Smooth muscle cell (in vitro differentiated cells): ENCODE measurements around the gene ABCD1. TPM values are rescaled to one million over a fixed set of nuclear protein-coding genes. Genes with fewer than 3 reads are reported as not detected.
"Not testable (repeated sequence)": the region's sequence is repeated elsewhere in the genome, so short reads cannot be mapped to it uniquely, and the experiment has no call there.

Experiments
- DNase-seq: peaks from one replicate; lab custom pipeline; 2025; ENCODE audit not compliant: unreplicated experiment; lab: John Stamatoyannopoulos, UW
- H2AFZ ChIP-seq: fragments of 200-600 bp; sonication (generic); 2 replicates; pipeline ENCODE4 v1.6.0; 2016; ENCODE audit warnings: antibody characterized with exemption, low read depth, mild to moderate bottlenecking
- H3F3A ChIP-seq: fragments of 200-600 bp; sonication (generic); 2 replicates; pipeline ENCODE4 v1.6.0; 2017; ENCODE audit warnings: antibody characterized with exemption, low read depth
- H3K27ac ChIP-seq: fragments of 200-600 bp; sonication (generic); 2 replicates; pipeline ENCODE4 v1.5.1; 2016; ENCODE audit warnings: low read depth, mild to moderate bottlenecking
- H3K27me3 ChIP-seq: fragments of 200-600 bp; sonication (generic); 2 replicates; pipeline ENCODE4 v1.6.1; 2016; ENCODE audit warnings: low read depth, mild to moderate bottlenecking
- H3K36me3 ChIP-seq: fragments of 200-600 bp; sonication (generic); 2 replicates; pipeline ENCODE4 v1.5.1; 2016; ENCODE audit warnings: low read depth
- H3K4me1 ChIP-seq: fragments of 200-600 bp; sonication (generic); 2 replicates; pipeline ENCODE4 v1.5.1; 2016; ENCODE audit warnings: low read depth
- H3K4me2 ChIP-seq: fragments of 200-600 bp; sonication (generic); 2 replicates; pipeline ENCODE4 v1.6.0; 2016; ENCODE audit warnings: mild to moderate bottlenecking
- H3K4me3 ChIP-seq: fragments of 200-600 bp; sonication (generic); 2 replicates; pipeline ENCODE4 v1.5.1; 2016; ENCODE audit warnings: mild to moderate bottlenecking
- H3K79me2 ChIP-seq: fragments of 200-600 bp; sonication (generic); 2 replicates; pipeline ENCODE4 v1.6.0; 2016; ENCODE audit warnings: low read depth, mild to moderate bottlenecking
- H3K9ac ChIP-seq: fragments of 200-600 bp; sonication (generic); 2 replicates; pipeline ENCODE4 v1.6.0; 2016; ENCODE audit warnings: low read depth
- H3K9me3 ChIP-seq: fragments of 200-600 bp; sonication (generic); replicated peaks from 2 replicates; pipeline ENCODE4 v1.5.1; 2016; ENCODE audit warnings: low read depth
- H4K20me1 ChIP-seq: fragments of 200-600 bp; sonication (generic); 2 replicates; pipeline ENCODE4 v1.6.0; 2016; ENCODE audit warnings: low read depth
- CTCF ChIP-seq: fragments of 200-600 bp; sonication (generic); IDR thresholded peaks from 2 replicates; pipeline ENCODE4 v1.5.1; 2017; ENCODE audit warnings: borderline replicate concordance, mild to moderate bottlenecking, antibody characterized with exemption; ENCODE audit not compliant: insufficient read depth, poor library complexity, severe bottlenecking
- WGBS: methylation state at CpG from one replicate; pipeline ENCODE4 v1.1.7; 2016; ENCODE audit warnings: low lambda C conversion rate; 5-methylcytosine and 5-hydroxymethylcytosine counted together
- polyA plus RNA-seq: library from polyadenylated mRNA; unstranded; fragments of >200 nt; fragmentation: Nextera tagmentation; extraction: Ambion mirVana; gene quantifications from 2 replicates; pipeline ENCODE4 v1.2.1, GENCODE V29; 2016
- total RNA-seq: library from RNA; depleted of rRNA; stranded (reverse); fragments of >200 nt; gene quantifications from 2 replicates; pipeline ENCODE4 v1.2.3, GENCODE V29; 2014

The ABCD1 gene
- total and polyA plus RNA-seq, 2 experiments from 2014 or later, result 6.2 to 10.9 TPM

GRCh38 chrX:153694687-153695270 is 29.9 kb upstream of the ABCD1 start:
- Histone ChIP-seq H3K4me3 (no peak overlapping the region), H3K27ac (no peak overlapping the region), H3K9ac (no peak overlapping the region), H2AFZ (no peak overlapping the region), H3F3A (no peaks in the 10 kb centered on the region), H3K9me3 (no peaks in the 10 kb centered on the region), H3K27me3 (no peaks in the 10 kb centered on the region), H4K20me1 (peaks cover 21% of the 10 kb centered on the region), H3K79me2 (no peaks in the 10 kb centered on the region), H3K4me2 (no peak overlapping the region), H3K4me1 (no peaks in the 10 kb centered on the region), H3K36me3 (no peaks in the 10 kb centered on the region)
- no peak for TF ChIP-seq CTCF
- no peak for DNase-seq
- WGBS, result 90% methylated on average over 16 of the region's 23 CpGs

DNA sequence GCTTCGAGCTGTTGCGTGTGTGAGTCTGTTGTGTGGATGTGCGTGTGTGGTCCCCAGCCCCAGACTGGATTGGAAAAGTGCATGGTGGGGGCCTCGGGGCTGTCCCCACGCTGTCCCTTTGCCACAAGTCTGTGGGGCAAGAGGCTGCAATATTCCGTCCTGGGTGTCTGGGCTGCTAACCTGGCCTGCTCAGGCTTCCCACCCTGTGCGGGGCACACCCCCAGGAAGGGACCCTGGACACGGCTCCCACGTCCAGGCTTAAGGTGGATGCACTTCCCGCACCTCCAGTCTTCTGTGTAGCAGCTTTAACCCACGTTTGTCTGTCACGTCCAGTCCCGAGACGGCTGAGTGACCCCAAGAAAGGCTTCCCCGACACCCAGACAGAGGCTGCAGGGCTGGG is 28.6 kb upstream of the ABCD1 start:
- no peaks in the 10 kb centered on the region for H3K4me1 ChIP-seq
- TF ChIP-seq CTCF, result no peak

GRCh38 chrX:153696538-153696937 is 28.1 kb upstream of the ABCD1 start:
- 83% methylated on average over 10 of the region's 10 CpGs for WGBS
- H3K27me3 ChIP-seq, result not testable (repeated sequence)

More for the DNA sequence above, 28.6 kb upstream of the ABCD1 start:
- Histone ChIP-seq H3K27me3 (no peaks in the 10 kb centered on the region), H3K9ac (no peak overlapping the region), H3K4me3 (no peak overlapping the region), H3K36me3 (no peaks in the 10 kb centered on the region), H4K20me1 (peaks cover 10% of the 10 kb centered on the region), H3K9me3 (no peaks in the 10 kb centered on the region), H3K27ac (no peak overlapping the region), H3F3A (no peaks in the 10 kb centered on the region), H3K4me2 (no peak overlapping the region), H2AFZ (no peak overlapping the region), H3K79me2 (no peaks in the 10 kb centered on the region)
- 87% methylated on average over 15 of the region's 15 CpGs for WGBS
- no peak for DNase-seq

GRCh38 chrX:153696986-153697722 is 27.5 kb upstream of the ABCD1 start:
- H3K79me2 ChIP-seq, H4K20me1 ChIP-seq, H3K4me1 ChIP-seq, H3K9ac ChIP-seq, H3K27ac ChIP-seq, H3F3A ChIP-seq, H3K4me3 ChIP-seq, H3K36me3 ChIP-seq, H3K27me3 ChIP-seq, H2AFZ ChIP-seq, H3K9me3 ChIP-seq, DNase-seq, H3K4me2 ChIP-seq: not testable (repeated sequence)
- 92% methylated on average over 16 of the region's 16 CpGs for WGBS

More at GRCh38 chrX:153696538-153696937, 28.1 kb upstream of the ABCD1 start:
- H3K4me2 ChIP-seq, H3K4me3 ChIP-seq, H4K20me1 ChIP-seq, H3K79me2 ChIP-seq, H3K27ac ChIP-seq, H3K36me3 ChIP-seq, H3K9me3 ChIP-seq, H2AFZ ChIP-seq, DNase-seq, H3K4me1 ChIP-seq, H3F3A ChIP-seq, H3K9ac ChIP-seq: not testable (repeated sequence)
